Loucy (cell line): ENCODE results near the gene LTB4R2.

Experiments used
- H2AFZ ChIP-seq: fragments of 200-600 bp; sonication (generic); 2 replicates; pipeline ENCODE4 v1.6.0; 2016; ENCODE audit warnings: antibody characterized with exemption, mild to moderate bottlenecking, low read length, moderate library complexity
- H3F3A ChIP-seq: fragments of 200-600 bp; 2 replicates; pipeline ENCODE4 v1.6.0; 2016; ENCODE audit warnings: antibody characterized with exemption, low read depth, mild to moderate bottlenecking
- H3K27me3 ChIP-seq: fragments of 200-600 bp; sonication (generic); 2 replicates; pipeline ENCODE4 v1.6.1; 2014; ENCODE audit warnings: low read length, mild to moderate bottlenecking; ENCODE audit not compliant: insufficient read depth, poor library complexity, severe bottlenecking
- H3K36me3 ChIP-seq: fragments of 200-600 bp; sonication (generic); 2 replicates; pipeline ENCODE4 v1.6.1; 2016; ENCODE audit warnings: low read length; ENCODE audit not compliant: insufficient read depth
- H3K4me1 ChIP-seq: fragments of 200-600 bp; sonication (generic); 2 replicates; pipeline ENCODE4 v1.5.1; 2014; ENCODE audit warnings: low read length, mild to moderate bottlenecking; ENCODE audit not compliant: insufficient read depth, poor library complexity, severe bottlenecking
- H3K4me2 ChIP-seq: fragments of 200-600 bp; sonication (generic); 2 replicates; pipeline ENCODE4 v1.6.0; 2014; ENCODE audit warnings: antibody characterized with exemption, low read length, low read depth, mild to moderate bottlenecking; ENCODE audit not compliant: poor library complexity, severe bottlenecking
- H3K4me3 ChIP-seq: fragments of 200-600 bp; sonication (generic); 2 replicates; pipeline ENCODE4 v1.5.1; 2014; ENCODE audit warnings: low read length, mild to moderate bottlenecking, mixed read lengths; ENCODE audit not compliant: poor library complexity, severe bottlenecking
- H3K79me2 ChIP-seq: fragments of 200-600 bp; sonication (generic); 2 replicates; pipeline ENCODE4 v1.6.1; 2014; ENCODE audit warnings: low read length; ENCODE audit not compliant: insufficient read depth
- H3K9ac ChIP-seq: fragments of 200-600 bp; sonication (generic); 2 replicates; pipeline ENCODE4 v1.6.0; 2014; ENCODE audit warnings: mild to moderate bottlenecking, low read depth, low read length, moderate library complexity; ENCODE audit not compliant: poor library complexity, severe bottlenecking
- H3K9me2 ChIP-seq: fragments of 200-600 bp; sonication (generic); replicated peaks from 2 replicates; pipeline ENCODE4 v1.6.1; 2016; ENCODE audit warnings: low read depth, low read length, mixed read lengths
- H3K9me3 ChIP-seq: fragments of 200-600 bp; sonication (generic); 2 replicates; pipeline ENCODE4 v1.6.1; 2014; ENCODE audit warnings: mild to moderate bottlenecking, antibody characterized with exemption, low read length, low read depth; ENCODE audit not compliant: insufficient read depth
- H4K20me1 ChIP-seq: fragments of 200-600 bp; sonication (generic); 2 replicates; pipeline ENCODE4 v1.6.0; 2014; ENCODE audit warnings: antibody characterized with exemption, low read length, mild to moderate bottlenecking; ENCODE audit not compliant: insufficient read depth, poor library complexity, severe bottlenecking
- EZH2phosphoT487 ChIP-seq: fragments of 200-600 bp; IDR thresholded peaks from 2 replicates; pipeline ENCODE4 v1.6.1; 2018; ENCODE audit warnings: antibody characterized with exemption, mild to moderate bottlenecking, moderate library complexity, borderline replicate concordance
- TF ChIP-seq, protein P1 (sequence below): fragments of 200-600 bp; sonication (generic); conservative IDR thresholded peaks from 2 replicates; pipeline ENCODE4 v1.5.1; 2014; ENCODE audit warnings: mild to moderate bottlenecking, antibody characterized with exemption, low read length

LTB4R2 gene

DNA sequence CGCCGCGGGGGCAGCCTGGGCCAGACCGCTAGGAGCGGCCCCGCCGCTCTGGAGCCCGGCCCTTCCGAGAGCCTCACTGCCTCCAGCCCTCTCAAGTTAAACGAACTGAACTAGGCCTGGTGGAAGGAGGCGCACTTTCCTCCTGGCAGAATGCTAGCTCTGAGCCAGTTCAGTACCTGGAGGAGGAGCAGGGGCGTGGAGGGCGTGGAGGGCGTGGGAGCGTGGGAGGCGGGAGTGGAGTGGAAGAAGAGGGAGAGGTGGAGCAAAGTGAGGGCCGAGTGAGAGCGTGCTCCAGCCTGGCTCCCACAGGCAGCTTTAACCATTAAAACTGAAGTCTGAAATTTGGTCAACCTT, 6.6 kb downstream of the LTB4R2 start:
- Histone ChIP-seq H2AFZ (no peak overlapping the region), H3K9me3 (no peaks in the 10 kb centered on the region), H3K4me2 (no peak overlapping the region), H3K27me3 (no peaks in the 10 kb centered on the region), H4K20me1 (no peaks in the 10 kb centered on the region), H3K9me2 (no peaks in the 10 kb centered on the region), H3K4me3 (no peak overlapping the region), H3K9ac (no peak overlapping the region), H3K79me2 (no peaks in the 10 kb centered on the region), H3K4me1 (peaks cover 24% of the 10 kb centered on the region), H3K36me3 (no peaks in the 10 kb centered on the region), H3F3A (no peaks in the 10 kb centered on the region)
- TF ChIP-seq EZH2phosphoT487 = no peak
- TF ChIP-seq, protein P1, sequence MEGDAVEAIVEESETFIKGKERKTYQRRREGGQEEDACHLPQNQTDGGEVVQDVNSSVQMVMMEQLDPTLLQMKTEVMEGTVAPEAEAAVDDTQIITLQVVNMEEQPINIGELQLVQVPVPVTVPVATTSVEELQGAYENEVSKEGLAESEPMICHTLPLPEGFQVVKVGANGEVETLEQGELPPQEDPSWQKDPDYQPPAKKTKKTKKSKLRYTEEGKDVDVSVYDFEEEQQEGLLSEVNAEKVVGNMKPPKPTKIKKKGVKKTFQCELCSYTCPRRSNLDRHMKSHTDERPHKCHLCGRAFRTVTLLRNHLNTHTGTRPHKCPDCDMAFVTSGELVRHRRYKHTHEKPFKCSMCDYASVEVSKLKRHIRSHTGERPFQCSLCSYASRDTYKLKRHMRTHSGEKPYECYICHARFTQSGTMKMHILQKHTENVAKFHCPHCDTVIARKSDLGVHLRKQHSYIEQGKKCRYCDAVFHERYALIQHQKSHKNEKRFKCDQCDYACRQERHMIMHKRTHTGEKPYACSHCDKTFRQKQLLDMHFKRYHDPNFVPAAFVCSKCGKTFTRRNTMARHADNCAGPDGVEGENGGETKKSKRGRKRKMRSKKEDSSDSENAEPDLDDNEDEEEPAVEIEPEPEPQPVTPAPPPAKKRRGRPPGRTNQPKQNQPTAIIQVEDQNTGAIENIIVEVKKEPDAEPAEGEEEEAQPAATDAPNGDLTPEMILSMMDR = no peak

DNA sequence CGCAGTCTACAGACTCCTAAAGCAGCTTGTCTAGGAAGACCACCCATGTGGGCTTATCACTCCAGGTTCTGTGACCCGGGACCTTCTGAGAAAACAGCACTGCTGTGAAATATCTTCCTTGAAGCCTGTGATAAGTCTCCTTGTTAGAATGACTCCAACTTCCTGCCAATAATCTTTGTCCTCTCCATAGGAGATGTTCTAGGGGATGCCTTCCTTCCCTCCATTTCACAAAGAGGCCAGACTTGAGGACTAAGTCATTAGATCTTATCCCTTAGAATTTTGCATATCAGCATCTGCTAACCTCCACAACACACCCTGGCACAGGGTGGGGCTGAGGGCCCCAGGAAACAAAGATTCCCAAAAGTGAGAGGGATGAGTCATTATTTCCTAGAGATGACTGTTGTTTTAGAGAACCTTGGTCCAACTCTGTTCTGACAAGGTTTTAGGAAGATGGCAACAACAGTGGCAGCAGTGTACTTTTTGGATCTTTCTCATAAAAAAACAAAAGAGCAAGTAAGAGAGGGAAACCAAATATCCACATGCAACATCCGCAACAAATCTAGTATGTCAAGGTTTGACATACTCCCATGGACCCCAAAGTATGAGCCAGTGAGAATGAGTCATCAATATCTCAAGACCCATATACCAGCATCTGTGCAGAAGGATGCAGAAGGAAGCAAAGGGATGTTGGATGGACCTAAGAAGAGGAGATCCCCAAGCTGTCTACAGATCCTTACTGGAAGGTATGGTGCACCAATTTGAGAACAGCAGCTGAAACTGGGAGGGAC, 7.4 kb downstream of the LTB4R2 start:
- H3K4me3 ChIP-seq = no peak overlapping the region
- no peak overlapping the region for H3K9ac ChIP-seq
- no peak overlapping the region for H2AFZ ChIP-seq
- H3K9me2 ChIP-seq = no peaks in the 10 kb centered on the region
- H3K36me3 ChIP-seq = no peaks in the 10 kb centered on the region
- no peak for TF ChIP-seq EZH2phosphoT487
- TF ChIP-seq, protein P1 = no peak
- no peaks in the 10 kb centered on the region for H3F3A ChIP-seq
- H3K79me2 ChIP-seq = no peaks in the 10 kb centered on the region
- H3K27me3 ChIP-seq = no peaks in the 10 kb centered on the region
- H4K20me1 ChIP-seq = no peaks in the 10 kb centered on the region
- H3K4me2 ChIP-seq = no peak overlapping the region
- peaks cover 22% of the 10 kb centered on the region for H3K4me1 ChIP-seq
- no peaks in the 10 kb centered on the region for H3K9me3 ChIP-seq

DNA sequence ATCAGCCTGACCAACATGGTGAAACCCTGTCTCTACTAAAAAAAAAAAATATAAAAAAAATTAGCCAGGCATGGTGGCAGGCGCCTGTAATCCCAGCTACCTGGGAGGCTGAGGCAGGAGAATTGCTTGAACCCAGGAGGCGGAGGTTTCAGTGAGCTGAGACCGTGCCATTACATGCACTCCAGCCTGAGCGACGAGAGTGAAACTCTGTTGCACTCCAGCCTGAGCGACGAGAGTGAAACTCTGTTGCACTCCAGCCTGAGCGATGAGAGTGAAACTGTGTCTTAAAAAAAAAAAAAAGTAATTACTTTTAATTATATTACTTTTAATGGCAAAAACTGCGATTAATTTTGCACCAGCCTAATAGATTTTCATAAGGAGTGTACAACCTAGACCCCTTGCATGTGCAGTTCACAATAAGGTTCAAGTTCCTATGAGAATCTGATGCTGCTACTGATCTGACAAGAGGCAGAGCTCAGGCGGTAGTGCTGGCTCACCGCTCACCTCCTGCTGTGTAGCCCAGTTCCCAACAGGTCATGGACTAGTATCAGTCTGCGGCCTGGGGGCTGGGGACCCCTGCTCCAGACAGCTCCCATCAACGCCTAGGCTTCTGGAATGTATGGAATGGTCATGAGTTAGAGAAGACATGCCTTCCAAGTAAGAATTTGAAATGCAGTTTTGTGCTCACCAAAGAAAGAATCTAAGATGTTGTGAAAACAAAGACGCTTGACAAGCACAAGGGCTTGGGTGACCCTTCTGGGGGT, 11.5 kb downstream of the LTB4R2 start:
- H3K36me3 ChIP-seq = no peaks in the 10 kb centered on the region
- no peaks in the 10 kb centered on the region for H3K27me3 ChIP-seq
- H3K4me1 ChIP-seq = peaks cover 17% of the 10 kb centered on the region
- H2AFZ ChIP-seq = no peak overlapping the region
- TF ChIP-seq EZH2phosphoT487 = no peak
- TF ChIP-seq, protein P1 = no peak
- no peaks in the 10 kb centered on the region for H3K79me2 ChIP-seq
- H4K20me1 ChIP-seq = no peaks in the 10 kb centered on the region
- no peaks in the 10 kb centered on the region for H3K9me2 ChIP-seq
- H3F3A ChIP-seq = no peaks in the 10 kb centered on the region
- no peak overlapping the region for H3K9ac ChIP-seq
- no peak overlapping the region for H3K4me3 ChIP-seq
- no peaks in the 10 kb centered on the region for H3K9me3 ChIP-seq
- H3K4me2 ChIP-seq = no peak overlapping the region
